Transverse colon (tissue), 4 donors: ENCODE measurements around the gene RTEL1. TPM values are rescaled to one million over a fixed set of nuclear protein-coding genes. Genes with fewer than 3 reads are reported as not detected.

Experiments
- DNase-seq: peaks from one replicate; pipeline ENCODE4 v3.0.0-alpha.2; 2019
- H3K27ac ChIP-seq, 4 donors: fragments of 200-600 bp; sonication (generic); 2 replicates each; pipeline ENCODE4 v1.5.1; 2016 to 2018; ENCODE audit warnings: inconsistent platforms in 4 of 4
- H3K27me3 ChIP-seq: fragments of 200-600 bp; sonication (generic); 2 replicates; pipeline ENCODE4 v1.5.1; 2017; ENCODE audit warnings: inconsistent platforms
- H3K36me3 ChIP-seq, 4 donors: fragments of 200-600 bp; sonication (generic); 2 replicates each; pipeline ENCODE4 v1.5.1; 2017 to 2019; ENCODE audit warnings: inconsistent platforms in 4 of 4
- H3K4me1 ChIP-seq, 4 donors: fragments of 200-600 bp; sonication (generic); 2 replicates each; pipeline ENCODE4 v1.5.1; 2017 to 2020; ENCODE audit warnings: inconsistent platforms in 4 of 4
- H3K4me3 ChIP-seq, 4 donors: fragments of 200-600 bp; sonication (generic); 1 replicate in 1 of 4; 2 replicates in 3 of 4; pipeline versions ENCODE4 v1.5.1 to v1.6.1; 2017 to 2019; ENCODE audit warnings: inconsistent platforms in 4 of 4
- H3K9me3 ChIP-seq, 2 donors: fragments of 200-600 bp; sonication (generic); 2 replicates each; pipeline ENCODE4 v1.5.1; 2017 to 2019; ENCODE audit warnings: inconsistent platforms in 2 of 2
- CTCF ChIP-seq, 5 experiments: fragments of 200-600 bp in 3 of 5; fragments of 450-650 bp in 2 of 5; sonication (generic) in 3 of 5; IDR thresholded peaks; 1 replicate in 2 of 5; 2 replicates in 3 of 5; pipeline ENCODE4 v1.5.1; 2016 to 2017; ENCODE audit warnings: antibody characterized with exemption in 5 of 5, inconsistent platforms in 3 of 5, mild to moderate bottlenecking in 2 of 5, moderate library complexity in 1 of 5
- EP300 ChIP-seq: sonication (generic); formaldehyde crosslinking; IDR thresholded peaks from one replicate; pipeline ENCODE4 v1.6.1; 2017; ENCODE audit warnings: antibody characterized with exemption, low read depth
- POLR2A ChIP-seq: fragments of 450-650 bp; IDR thresholded peaks from one replicate; pipeline ENCODE4 v1.6.1; 2016; ENCODE audit warnings: antibody characterized with exemption, mild to moderate bottlenecking, moderate library complexity
- POLR2AphosphoS5 ChIP-seq, 3 donors: sonication (generic); formaldehyde crosslinking; IDR thresholded peaks; one replicate each; pipeline ENCODE4 v1.6.1; 2016; ENCODE audit warnings: antibody characterized with exemption in 3 of 3
- WGBS, 2 donors: methylation state at CpG; one replicate each; pipeline ENCODE4 v1.1.5; 2018; ENCODE audit warnings: low coverage in 1 of 2; 5-methylcytosine and 5-hydroxymethylcytosine counted together
- in situ Hi-C, 4 donors: fragments of 200-750 bp; cut with MboI; loops; one replicate each; pipeline versions ENCODE4 v1.15.0 to v1.15.1; 2017; ENCODE audit warnings: low sequenced_read_pairs in 3 of 4, low pct_ligation_motif_present in 1 of 4, low pct_unique_long_range_greater_than_20kb in 1 of 4
- intact Hi-C: fragments of 100-400 bp; cut with DNase I; formaldehyde crosslinking; loops from one replicate; pipeline ENCODE4 v1.15.1; 2023; ENCODE audit warnings: low total_unique reads
- total RNA-seq, 4 donors: library from RNA; depleted of rRNA; stranded (reverse); fragments of >200 nt; gene quantifications; one replicate each; pipeline ENCODE4 v1.1.0, GENCODE V29; 2016

The RTEL1 gene
- total RNA-seq, 4 donors from 2014 or later, result 18.8 to 84.9 (median 24.1) TPM

GRCh38 chr20:63701329-63702035 is 43.4 kb downstream of the RTEL1 start:
- Histone ChIP-seq H3K4me3 (no peak overlapping the region), H3K27me3 (no peaks in the 10 kb centered on the region), H3K27ac (no peak overlapping the region), H3K9me3 (no peaks in the 10 kb centered on the region), H3K36me3 (peaks cover 0 to 8% (median 3%) of the 10 kb centered on the region in 4 donors), H3K4me1 (peaks cover 19 to 33% (median 29%) of the 10 kb centered on the region in 4 donors)
- 69 to 80% methylated on average over 1 to 10 of the region's 14 CpGs for WGBS, 2 donors
- DNase-seq, result no peak
- in situ Hi-C loops (no loop called here), intact Hi-C loops (no loop called here)
- no peak for TF ChIP-seq POLR2A

GRCh38 chr20:63702036-63702665 is 44.0 kb downstream of the RTEL1 start:
- WGBS, 2 donors, result 92% methylated on average over 16 of the region's 16 CpGs; no CpG with 5 or more reads in 1 of the 2 donors
- peaks cover 18 to 31% (median 28%) of the 10 kb centered on the region in 4 donors for H3K4me1 ChIP-seq
- no peak overlapping the region for H3K27ac ChIP-seq
- TF ChIP-seq EP300, result no peak
- no peak for TF ChIP-seq CTCF (IDR thresholded peaks at IDR 0.05)
- no peak for TF ChIP-seq POLR2A
- no peak for TF ChIP-seq POLR2AphosphoS5 (IDR thresholded peaks at IDR 0.05)
- H3K27me3 ChIP-seq, result no peaks in the 10 kb centered on the region
- intact Hi-C loops, result no loop called here
- no peaks in the 10 kb centered on the region for H3K9me3 ChIP-seq
- no peak overlapping the region for H3K4me3 ChIP-seq
- in situ Hi-C loops, result no loop called here
- H3K36me3 ChIP-seq, result peaks cover 0 to 8% (median 3%) of the 10 kb centered on the region in 4 donors
- no peak for DNase-seq

GRCh38 chr20:63702751-63703470 is 44.8 kb downstream of the RTEL1 start:
- intact Hi-C loops, result no loop called here

GRCh38 chr20:63703471-63703975 is 45.4 kb downstream of the RTEL1 start:
- Histone ChIP-seq H3K4me3 (no peak overlapping the region), H3K4me1 (peaks cover 15 to 25% (median 21%) of the 10 kb centered on the region in 4 donors), H3K9me3 (no peaks in the 10 kb centered on the region), H3K27ac (no peak overlapping the region), H3K27me3 (no peaks in the 10 kb centered on the region), H3K36me3 (peaks cover 0 to 8% (median 3%) of the 10 kb centered on the region in 4 donors)
- no peak for TF ChIP-seq CTCF (IDR thresholded peaks at IDR 0.05)
- TF ChIP-seq POLR2A, result no peak
- TF ChIP-seq POLR2AphosphoS5 (IDR thresholded peaks at IDR 0.05), result no peak
- no peak for TF ChIP-seq EP300
- WGBS, 2 donors, result 87% methylated on average over 5 of the region's 15 CpGs; no CpG with 5 or more reads in 1 of the 2 donors
- intact Hi-C loops (no loop called here), in situ Hi-C loops (no loop called here)
- no peak for DNase-seq

More at GRCh38 chr20:63702751-63703470, 44.8 kb downstream of the RTEL1 start:
- Histone ChIP-seq H3K4me1 (peaks cover 15 to 24% (median 22%) of the 10 kb centered on the region in 4 donors), H3K27me3 (no peaks in the 10 kb centered on the region), H3K9me3 (no peaks in the 10 kb centered on the region), H3K4me3 (no peak overlapping the region), H3K27ac (no peak overlapping the region), H3K36me3 (peaks cover 0 to 8% (median 3%) of the 10 kb centered on the region in 4 donors)
- in situ Hi-C loops, result no loop called here
- TF ChIP-seq CTCF (IDR thresholded peaks at IDR 0.05) (no peak), EP300 (no peak), POLR2A (no peak), POLR2AphosphoS5 (IDR thresholded peaks at IDR 0.05) (no peak)
- WGBS, 2 donors, result 60 to 85% methylated on average over 2 to 12 of the region's 13 CpGs
- no peak for DNase-seq
